ENCODE measurements around the gene CAMKMT. TPM values are rescaled to one million over a fixed set of nuclear protein-coding genes. Genes with fewer than 3 reads are reported as not detected.

CAMKMT gene
- total RNA-seq, result 10 to 100 TPM; 12.8 to 19.6 TPM

GRCh38 chr2:44361330-44362206, at the start of gene CAMKMT, which contains the start of gene PREPL:
Gene CAMKMT (plus strand): TSS chr2:44361947.
Gene PREPL (minus strand): TSS chr2:44361494. CDS start chr2:44346342, 15,152 bp downstream.
- no peaks in the 10 kb centered on the region for H3K27me3 Mint-ChIP-seq (ENCODE audit: low read depth)
- H3K4me1 Mint-ChIP-seq (ENCODE audit: low read depth), result peaks cover 42% of the 10 kb centered on the region
- peaks cover 9% of the 10 kb centered on the region for H3K36me3 Mint-ChIP-seq (ENCODE audit: low read depth)
- peak; percentile 99 for DNase-seq
- intact Hi-C loops (cut with micrococcal nuclease), result loop anchor here (1.0 to 10.0 kb wide), 8 partner anchors 11 to 1206 kb away; partner anchors contain the start of genes PLEKHH2 and PPM1B
- H3K27ac Mint-ChIP-seq, result peak within 1 kb of the TSS; percentile 99
- H3K9me3 Mint-ChIP-seq, result no peaks in the 10 kb centered on the region
- CTCF ChIA-PET, result interaction anchor here (0.8 to 1.7 kb wide), 4 partner anchors 10 to 275 kb away, joined by 3 to 6 read pairs (median 4); no protein-coding TSS in a partner anchor
- H3K4me3 Mint-ChIP-seq, result peak within 1 kb of the TSS; percentile 97

- Mint-ChIP-seq H3K27me3 (ENCODE audit: low read depth) (no peaks in the 10 kb centered on the region), H3K4me1 (ENCODE audit: low read depth) (no peaks in the 10 kb centered on the region), H3K4me3 (no peak overlapping the region), H3K9me3 (peaks cover 33% of the 10 kb centered on the region), H3K27ac (no peak overlapping the region), H3K36me3 (ENCODE audit: low read depth) (peaks cover 67% of the 10 kb centered on the region)
- intact Hi-C loops (cut with micrococcal nuclease), result no loop called here
- CTCF ChIA-PET, result no interaction called here
- no peak for DNase-seq
These were observed 47.4 kb upstream of the CAMKMT start for GRCh38 chr2:44314362-44314761.

DNA sequence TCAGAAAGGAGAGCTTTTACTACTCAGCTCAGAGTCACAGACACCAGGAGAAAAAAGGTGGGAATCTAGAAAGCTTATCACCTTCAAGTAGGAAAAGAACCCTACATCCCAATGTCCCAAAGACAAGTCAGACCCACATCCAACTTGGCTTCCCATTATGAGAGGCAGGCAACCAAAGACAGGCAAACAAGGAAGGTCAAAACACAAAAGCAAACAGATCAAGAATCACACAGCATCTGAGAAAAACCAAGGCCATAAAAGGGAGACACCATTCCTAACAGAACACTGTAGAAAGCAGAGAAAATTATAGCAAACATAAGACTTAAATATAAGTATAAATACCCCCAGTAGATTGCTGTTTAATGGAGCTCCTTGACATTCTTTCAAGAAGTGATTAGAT, 45.8 kb upstream of the CAMKMT start:
- H3K27me3 Mint-ChIP-seq (ENCODE audit: low read depth), result no peaks in the 10 kb centered on the region
- DNase-seq, result no peak
- CTCF ChIA-PET, result interaction anchor here (0.7 kb wide), 1 partner anchor 272 kb away, joined by 4 read pairs; no protein-coding TSS in a partner anchor
- peaks cover 68% of the 10 kb centered on the region for H3K36me3 Mint-ChIP-seq (ENCODE audit: low read depth)
- H3K27ac Mint-ChIP-seq, result no peak overlapping the region
- H3K4me1 Mint-ChIP-seq (ENCODE audit: low read depth), result no peaks in the 10 kb centered on the region
- H3K4me3 Mint-ChIP-seq, result no peak overlapping the region
- intact Hi-C loops (cut with micrococcal nuclease), result no loop called here
- H3K9me3 Mint-ChIP-seq, result peaks cover 24% of the 10 kb centered on the region

- no peak overlapping the region for H3K27ac Mint-ChIP-seq
- H3K9me3 Mint-ChIP-seq, result no peaks in the 10 kb centered on the region
- H3K36me3 Mint-ChIP-seq (ENCODE audit: low read depth), result peaks cover 50% of the 10 kb centered on the region
- no peak overlapping the region for H3K4me3 Mint-ChIP-seq
- DNase-seq, result no peak
- no peaks in the 10 kb centered on the region for H3K4me1 Mint-ChIP-seq (ENCODE audit: low read depth)
- intact Hi-C loops (cut with micrococcal nuclease), result no loop called here
- no peaks in the 10 kb centered on the region for H3K27me3 Mint-ChIP-seq (ENCODE audit: low read depth)
- CTCF ChIA-PET, result no interaction called here
These were observed 40.9 kb upstream of the CAMKMT start for GRCh38 chr2:44320832-44321231.

GRCh38 chr2:44321360-44321759, 40.4 kb upstream of the CAMKMT start:
- CTCF ChIA-PET, result no interaction called here

GRCh38 chr2:44324971-44325426, 36.7 kb upstream of the CAMKMT start:
- CTCF ChIA-PET, result no interaction called here
- H3K4me3 Mint-ChIP-seq, result no peak overlapping the region

More at GRCh38 chr2:44321360-44321759, 40.4 kb upstream of the CAMKMT start:
- Mint-ChIP-seq H3K36me3 (ENCODE audit: low read depth) (peaks cover 44% of the 10 kb centered on the region), H3K4me3 (no peak overlapping the region), H3K9me3 (no peaks in the 10 kb centered on the region), H3K27me3 (ENCODE audit: low read depth) (no peaks in the 10 kb centered on the region), H3K4me1 (ENCODE audit: low read depth) (no peaks in the 10 kb centered on the region), H3K27ac (no peak overlapping the region)
- DNase-seq, result no peak
- intact Hi-C loops (cut with micrococcal nuclease), result no loop called here

DNA sequence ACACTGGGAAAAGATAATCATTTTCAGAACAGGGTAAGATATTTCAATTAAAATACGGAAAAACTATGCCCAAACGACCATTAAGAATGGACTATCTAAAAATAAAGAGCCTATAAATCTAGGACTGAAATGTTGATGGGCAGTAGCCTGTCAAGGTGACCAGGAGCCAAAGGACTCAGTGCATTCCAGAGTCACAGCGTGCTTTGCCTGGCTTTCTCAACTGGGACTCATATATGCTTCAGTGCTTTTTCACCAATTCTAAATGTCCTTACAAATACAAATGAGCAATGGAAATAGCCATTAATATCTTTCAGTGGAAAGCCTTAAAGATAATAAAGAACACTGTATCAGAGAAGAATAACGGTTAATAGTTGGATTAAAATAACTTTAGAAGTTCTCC, 35.9 kb upstream of the CAMKMT start:
- no peak overlapping the region for H3K4me3 Mint-ChIP-seq
- intact Hi-C loops (cut with micrococcal nuclease), result no loop called here
- CTCF ChIA-PET, result no interaction called here
- peaks cover 42% of the 10 kb centered on the region for H3K36me3 Mint-ChIP-seq (ENCODE audit: low read depth)
- H3K27ac Mint-ChIP-seq, result no peak overlapping the region
- no peak for DNase-seq
- no peaks in the 10 kb centered on the region for H3K27me3 Mint-ChIP-seq (ENCODE audit: low read depth)
- no peaks in the 10 kb centered on the region for H3K9me3 Mint-ChIP-seq
- peaks cover 8% of the 10 kb centered on the region for H3K4me1 Mint-ChIP-seq (ENCODE audit: low read depth)

More at GRCh38 chr2:44324971-44325426, 36.7 kb upstream of the CAMKMT start:
- no peaks in the 10 kb centered on the region for H3K9me3 Mint-ChIP-seq
- intact Hi-C loops (cut with micrococcal nuclease), result no loop called here
- no peak for DNase-seq
- H3K27me3 Mint-ChIP-seq (ENCODE audit: low read depth), result no peaks in the 10 kb centered on the region
- peaks cover 4% of the 10 kb centered on the region for H3K4me1 Mint-ChIP-seq (ENCODE audit: low read depth)
- peaks cover 43% of the 10 kb centered on the region for H3K36me3 Mint-ChIP-seq (ENCODE audit: low read depth)
- H3K27ac Mint-ChIP-seq, result no peak overlapping the region

DNA sequence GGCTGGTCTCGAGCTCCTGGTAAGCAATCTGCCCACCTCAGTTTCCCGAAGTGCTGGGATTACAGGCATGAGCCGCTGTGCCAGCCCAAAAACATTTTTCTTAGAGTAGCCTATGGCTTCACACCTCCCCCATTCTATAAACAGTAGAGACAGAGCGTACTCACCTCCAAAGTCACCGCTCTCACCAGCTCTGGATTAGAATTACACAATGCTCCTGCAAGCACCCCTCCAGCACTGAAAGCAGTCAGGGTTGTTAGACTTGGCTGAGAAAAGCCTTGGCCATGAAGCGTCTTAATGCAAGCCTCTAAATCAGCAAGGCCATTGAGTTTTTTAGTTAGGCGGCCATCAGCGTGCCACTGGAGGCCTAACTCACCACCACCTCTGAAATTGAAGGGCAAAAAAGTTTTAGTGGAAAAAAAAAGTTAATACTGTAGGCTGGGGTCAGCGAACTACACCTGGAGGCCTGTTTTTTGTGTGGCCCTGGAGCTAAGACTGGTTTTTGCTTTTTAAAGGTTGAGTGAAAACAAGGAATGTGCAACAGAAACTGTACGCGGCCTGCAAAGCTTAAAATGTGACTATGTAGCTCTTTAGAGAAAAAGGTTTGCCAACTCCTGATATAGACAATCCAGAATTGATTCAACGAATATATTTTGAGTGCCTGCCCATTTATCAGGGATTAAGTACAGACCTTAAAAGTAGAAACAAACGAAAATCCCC, 35.0 kb upstream of the CAMKMT start:
- DNase-seq, result no peak
- Mint-ChIP-seq H3K27me3 (ENCODE audit: low read depth) (no peaks in the 10 kb centered on the region), H3K27ac (no peak overlapping the region), H3K4me3 (no peak overlapping the region), H3K36me3 (ENCODE audit: low read depth) (peaks cover 40% of the 10 kb centered on the region), H3K4me1 (ENCODE audit: low read depth) (peaks cover 8% of the 10 kb centered on the region), H3K9me3 (no peaks in the 10 kb centered on the region)
- intact Hi-C loops (cut with micrococcal nuclease), result no loop called here
- CTCF ChIA-PET, result interaction anchor here (0.7 kb wide), 1 partner anchor 287 kb away, joined by 3 read pairs; no protein-coding TSS in a partner anchor

DNA sequence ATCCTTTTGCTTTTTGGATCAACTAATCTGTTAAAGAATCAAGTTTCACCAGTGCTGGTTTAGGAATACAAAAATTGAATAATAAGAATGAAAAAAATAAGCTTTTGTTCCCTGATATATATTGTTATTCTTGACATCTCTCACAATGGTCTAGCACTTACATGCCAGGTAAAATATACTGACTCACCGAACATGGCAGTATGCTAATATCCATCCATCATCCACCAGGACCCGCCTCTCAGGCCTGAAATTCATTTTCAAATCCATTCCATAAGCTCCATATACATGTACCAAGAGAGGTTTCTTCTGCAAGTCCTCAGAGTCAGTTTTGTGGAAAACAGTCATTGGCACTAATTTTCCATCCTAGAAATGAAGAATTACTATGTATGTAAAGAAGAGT, 33.0 kb upstream of the CAMKMT start:
- Mint-ChIP-seq H3K4me3 (no peak overlapping the region), H3K27ac (no peak overlapping the region), H3K9me3 (no peaks in the 10 kb centered on the region), H3K36me3 (ENCODE audit: low read depth) (peaks cover 30% of the 10 kb centered on the region), H3K27me3 (ENCODE audit: low read depth) (no peaks in the 10 kb centered on the region), H3K4me1 (ENCODE audit: low read depth) (peaks cover 8% of the 10 kb centered on the region)
- CTCF ChIA-PET, result interaction anchor here (0.5 kb wide), 1 partner anchor 376 kb away, joined by 3 read pairs; no protein-coding TSS in a partner anchor
- intact Hi-C loops (cut with micrococcal nuclease), result no loop called here
- DNase-seq, result no peak

DNA sequence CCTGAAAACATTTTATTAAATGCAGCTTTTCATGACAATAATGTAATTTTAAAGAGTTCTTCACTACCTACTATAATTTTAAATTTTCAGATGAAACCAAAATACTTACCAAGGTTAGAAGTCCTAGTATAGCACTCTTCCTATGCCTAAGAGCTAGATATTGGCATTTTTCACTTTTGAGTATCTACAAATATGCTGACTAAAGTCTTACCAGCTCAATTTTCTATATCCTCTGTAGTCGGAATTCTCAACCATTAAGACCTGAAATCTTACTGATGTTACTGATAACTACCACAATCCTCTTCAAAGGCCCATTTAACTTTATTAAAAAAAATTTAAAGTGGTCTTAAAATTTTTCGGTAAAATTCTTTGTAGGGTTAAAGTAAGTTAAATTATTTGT, 32.4 kb upstream of the CAMKMT start:
- Mint-ChIP-seq H3K27me3 (ENCODE audit: low read depth) (no peaks in the 10 kb centered on the region), H3K9me3 (no peaks in the 10 kb centered on the region), H3K4me1 (ENCODE audit: low read depth) (peaks cover 8% of the 10 kb centered on the region), H3K36me3 (ENCODE audit: low read depth) (peaks cover 28% of the 10 kb centered on the region), H3K27ac (no peak overlapping the region), H3K4me3 (no peak overlapping the region)
- CTCF ChIA-PET, result interaction anchor here (1.1 kb wide), 1 partner anchor 150 kb away, joined by 4 read pairs; no protein-coding TSS in a partner anchor
- no peak for DNase-seq
- intact Hi-C loops (cut with micrococcal nuclease), result no loop called here

GRCh38 chr2:44330801-44331200, 30.9 kb upstream of the CAMKMT start:
- peaks cover 10% of the 10 kb centered on the region for H3K4me1 Mint-ChIP-seq (ENCODE audit: low read depth)
- H3K27me3 Mint-ChIP-seq (ENCODE audit: low read depth), result no peaks in the 10 kb centered on the region
- DNase-seq, result no peak
- CTCF ChIA-PET, result no interaction called here
- H3K27ac Mint-ChIP-seq, result no peak overlapping the region
- H3K36me3 Mint-ChIP-seq (ENCODE audit: low read depth), result peaks cover 28% of the 10 kb centered on the region
- H3K9me3 Mint-ChIP-seq, result no peaks in the 10 kb centered on the region
- intact Hi-C loops (cut with micrococcal nuclease), result no loop called here
- H3K4me3 Mint-ChIP-seq, result no peak overlapping the region

GRCh38 chr2:44333994-44334393, 27.8 kb upstream of the CAMKMT start:
- H3K4me1 Mint-ChIP-seq (ENCODE audit: low read depth), result peaks cover 14% of the 10 kb centered on the region
- DNase-seq, result no peak
- intact Hi-C loops (cut with micrococcal nuclease), result no loop called here
- no peak overlapping the region for H3K27ac Mint-ChIP-seq
- no peaks in the 10 kb centered on the region for H3K9me3 Mint-ChIP-seq
- no peak overlapping the region for H3K4me3 Mint-ChIP-seq
- no peaks in the 10 kb centered on the region for H3K27me3 Mint-ChIP-seq (ENCODE audit: low read depth)
- H3K36me3 Mint-ChIP-seq (ENCODE audit: low read depth), result peaks cover 45% of the 10 kb centered on the region
- CTCF ChIA-PET, result interaction anchor here (0.7 kb wide), 1 partner anchor 249 kb away, joined by 6 read pairs; no protein-coding TSS in a partner anchor

Measured in activated naive CD4-positive, alpha-beta T cell treated with anti-CD3 and anti-CD28 coated beads for 36 hours (primary cell).